ENCODE measurements around the gene TMC8.

- TF ChIP-seq EZH2 (IDR thresholded peaks at IDR 0.05) (no peak), POLR2AphosphoS5 (IDR thresholded peaks at IDR 0.05; ENCODE audit: borderline replicate concordance, low read depth, low read length) (no peak)
Observed at GRCh38 chr17:78112518-78113471, 17.8 kb upstream of the TMC8 start.
